Stimulated activated CD8-positive, alpha-beta memory T cell treated with anti-CD3 and anti-CD28 coated beads, Interleukin-7, amount 100 ng/mL, for 1 hour (primary cell): ENCODE data around the gene TMEM14A.
"Not testable (repeated sequence)": the region's sequence is repeated elsewhere in the genome, so short reads cannot be mapped to it uniquely, and the experiment has no call there.

ENCODE experiments used
- DNase-seq, 2 donors: peaks; one replicate each; pipeline ENCODE4 v3.0.0-alpha.2; 2020; ENCODE audit warnings: low read depth in 2 of 2

The TMEM14A gene

GRCh38 chr6:52696418-52696817 lies 25.5 kb downstream of the TMEM14A start:
- DNase-seq, result no peak

- no peak for DNase-seq
Measured at GRCh38 chr6:52697903-52698302, 27.0 kb downstream of the TMEM14A start.

- no peak for DNase-seq
Measured at GRCh38 chr6:52704060-52704459, 33.1 kb downstream of the TMEM14A start.

GRCh38 chr6:52704781-52705502 lies 34.0 kb downstream of the TMEM14A start:
- not testable (repeated sequence) for DNase-seq

- DNase-seq, result no peak
Measured at GRCh38 chr6:52706001-52706400, 35.1 kb downstream of the TMEM14A start.

- no peak for DNase-seq
Measured at GRCh38 chr6:52707963-52708680, 37.2 kb downstream of the TMEM14A start.

GRCh38 chr6:52712136-52712535 lies 41.2 kb downstream of the TMEM14A start:
- no peak for DNase-seq

- not testable (repeated sequence) for DNase-seq
Measured at GRCh38 chr6:52714761-52715160, 43.8 kb downstream of the TMEM14A start.

GRCh38 chr6:52718550-52718949 lies 47.6 kb downstream of the TMEM14A start:
- no peak for DNase-seq

GRCh38 chr6:52720321-52720720 lies 49.4 kb downstream of the TMEM14A start:
- DNase-seq, result no peak

GRCh38 chr6:52724042-52724405 lies 53.1 kb downstream of the TMEM14A start:
- no peak for DNase-seq

- peak in 1 of 2 donors; percentile 15 for DNase-seq
Measured at GRCh38 chr6:52724406-52725121, 53.7 kb downstream of the TMEM14A start.

GRCh38 chr6:52725143-52725534 lies 54.2 kb downstream of the TMEM14A start:
- no peak for DNase-seq

GRCh38 chr6:52725535-52726192 lies 54.8 kb downstream of the TMEM14A start:
- no peak for DNase-seq

GRCh38 chr6:52726193-52726542 lies 55.3 kb downstream of the TMEM14A start:
- DNase-seq, result no peak

- no peak for DNase-seq
Measured at GRCh38 chr6:52726741-52727535, 56.0 kb downstream of the TMEM14A start.

GRCh38 chr6:52727908-52728307 lies 57.0 kb downstream of the TMEM14A start:
- DNase-seq, result no peak

GRCh38 chr6:52728394-52728793 lies 57.5 kb downstream of the TMEM14A start:
- DNase-seq, result no peak

- no peak for DNase-seq
Measured at GRCh38 chr6:52729576-52729975, 58.7 kb downstream of the TMEM14A start.

- DNase-seq, result no peak
Measured at GRCh38 chr6:52731719-52732118, 60.8 kb downstream of the TMEM14A start.

- DNase-seq, result no peak
Measured at GRCh38 chr6:52733172-52733571, 62.3 kb downstream of the TMEM14A start.
